Measurements from ENCODE around the gene WFS1.

- no peak for TF ChIP-seq POLR2A (IDR thresholded peaks at IDR 0.05; ENCODE audit: low read depth, low read length)
- TF ChIP-seq POLR2AphosphoS5 (IDR thresholded peaks at IDR 0.05; ENCODE audit: low read depth, low read length), result no peak
- no peak for TF ChIP-seq TAF1 (IDR thresholded peaks at IDR 0.05; ENCODE audit: low read depth, low read length)
- TF ChIP-seq POU2F2 (IDR thresholded peaks at IDR 0.05; ENCODE audit: low read depth, low read length), result no peak
- TF ChIP-seq PAX5 (IDR thresholded peaks at IDR 0.05; ENCODE audit: insufficient read depth, low read length, severe bottlenecking), result no peak
- TF ChIP-seq SPI1 (IDR thresholded peaks at IDR 0.05; ENCODE audit: low read depth, low read length), result peak; percentile 60
Observed at GRCh38 chr4:6329478-6330383, 60.1 kb downstream of the WFS1 start.
